IMR-90 (cell line): ENCODE results near the gene NUP42. TPM values are rescaled to one million over a fixed set of nuclear protein-coding genes. Genes with fewer than 3 reads are reported as not detected.
"Not testable (repeated sequence)": the region's sequence is repeated elsewhere in the genome, so short reads cannot be mapped to it uniquely, and the experiment has no call there.

Source experiments
- ATAC-seq: fragments of 200-7000 bp; cut with Tn5 transposase; 2 replicates; pipeline ENCODE4 v1.9.1; 2020; ENCODE audit warnings: low read depth, mild to moderate bottlenecking, moderate library complexity
- BruUV-seq: library from RNA; stranded (reverse); fragments of 400-500 nt; replicated peaks from 2 replicates; lab custom pipeline; 2021; lab: Mats Ljungman, UMichigan
- CTCF ChIA-PET: fragments of 300-600 bp; formaldehyde crosslinking; extraction: SDS; loops from one replicate; lab custom pipeline; 2021; ENCODE audit warnings: antibody characterized with exemption; lab: Yijun Ruan, JAX
- POLR2A ChIA-PET: fragments of 300-600 bp; sonication (Branson Sonifier 250); formaldehyde crosslinking; loops from one replicate; lab custom pipeline; 2022; ENCODE audit warnings: antibody characterized with exemption; ENCODE audit not compliant: unreplicated experiment; lab: Charles Lee
- DNase-seq: peaks from one replicate; pipeline ENCODE4 v3.0.0; 2013
- H2AFZ ChIP-seq: replicated peaks from 2 replicates; pipeline ENCODE3; 2013; ENCODE audit warnings: low read length, mild to moderate bottlenecking; ENCODE audit not compliant: poor library complexity
- H2AK5ac ChIP-seq: 2 replicates; pipeline ENCODE4 v1.6.1; 2013; ENCODE audit warnings: low read depth, low read length, inconsistent platforms
- H2AK9ac ChIP-seq: replicated peaks from 2 replicates; pipeline ENCODE3; 2013; ENCODE audit warnings: mild to moderate bottlenecking, low read depth, low read length, moderate library complexity; ENCODE audit not compliant: poor library complexity
- H2BK120ac ChIP-seq: 2 replicates; pipeline ENCODE4 v1.6.1; 2013; ENCODE audit warnings: low read depth, low read length, inconsistent platforms
- H2BK15ac ChIP-seq: 3 replicates; pipeline ENCODE4 v1.6.1; 2013; ENCODE audit warnings: low read depth, low read length, inconsistent platforms
- H2BK20ac ChIP-seq: 2 replicates; pipeline ENCODE4 v1.6.1; 2013; ENCODE audit warnings: low read depth, mild to moderate bottlenecking, inconsistent platforms, low read length, moderate library complexity
- H2BK5ac ChIP-seq: 2 replicates; pipeline ENCODE4 v1.6.1; 2013; ENCODE audit warnings: mild to moderate bottlenecking, low read depth, low read length, inconsistent platforms; ENCODE audit not compliant: poor library complexity, severe bottlenecking
- H3K14ac ChIP-seq: replicated peaks from 2 replicates; pipeline ENCODE4 v1.6.1; 2013; ENCODE audit warnings: low read depth, low read length, inconsistent platforms
- H3K18ac ChIP-seq: 2 replicates; pipeline ENCODE4 v1.6.1; 2013; ENCODE audit warnings: low read depth, low read length, control low read depth
- H3K23ac ChIP-seq: 2 replicates; pipeline ENCODE4 v1.6.1; 2013; ENCODE audit warnings: low read depth, low read length, inconsistent platforms
- H3K27ac ChIP-seq: 2 replicates; pipeline ENCODE4 v1.5.1; 2013; ENCODE audit warnings: mild to moderate bottlenecking, control low read depth, low read length; ENCODE audit not compliant: insufficient read depth
- H3K27me3 ChIP-seq: 2 replicates; pipeline ENCODE4 v1.6.1; 2013; ENCODE audit warnings: low read length; ENCODE audit not compliant: control insufficient read depth, insufficient read depth
- H3K36me3 ChIP-seq: 2 replicates; pipeline ENCODE4 v1.6.1; 2013; ENCODE audit warnings: low read length, mixed read lengths; ENCODE audit not compliant: control insufficient read depth, insufficient read depth
- H3K4ac ChIP-seq: 2 replicates; pipeline ENCODE4 v1.6.1; 2013; ENCODE audit warnings: low read depth, low read length, inconsistent platforms
- H3K4me1 ChIP-seq: 2 replicates; pipeline ENCODE4 v1.6.1; 2013; ENCODE audit warnings: low read length, mixed read lengths; ENCODE audit not compliant: control insufficient read depth, insufficient read depth
- H3K4me2 ChIP-seq: 2 replicates; pipeline ENCODE4 v1.6.1; 2013; ENCODE audit warnings: low read depth, mild to moderate bottlenecking, control low read depth, low read length, moderate library complexity
- H3K4me3 ChIP-seq: 2 replicates; pipeline ENCODE4 v1.5.1; 2013; ENCODE audit warnings: low read depth, mild to moderate bottlenecking, control low read depth, low read length, moderate library complexity; ENCODE audit not compliant: insufficient read depth
- H3K56ac ChIP-seq: 2 replicates; pipeline ENCODE4 v1.6.1; 2013; ENCODE audit warnings: low read length, inconsistent platforms; ENCODE audit not compliant: insufficient read depth; ENCODE audit errors: extremely low read depth
- H3K79me1 ChIP-seq, 2 experiments: 2 replicates each; pipeline ENCODE4 v1.6.1; 2013; ENCODE audit warnings: low read length in 2 of 2, inconsistent platforms in 1 of 2, low read depth in 1 of 2
- H3K9ac ChIP-seq: 2 replicates; pipeline ENCODE4 v1.6.1; 2013; ENCODE audit warnings: low read depth, low read length, control low read depth
- H3K9me1 ChIP-seq: 2 replicates; pipeline ENCODE4 v1.6.1; 2013; ENCODE audit warnings: low read length, inconsistent platforms; ENCODE audit not compliant: insufficient read depth
- H3K9me3 ChIP-seq: 2 replicates; pipeline ENCODE4 v1.6.1; 2013; ENCODE audit warnings: low read length; ENCODE audit not compliant: control insufficient read depth, insufficient read depth
- H4K20me1 ChIP-seq: 2 replicates; pipeline ENCODE4 v1.6.1; 2013; ENCODE audit warnings: low read length, inconsistent platforms; ENCODE audit not compliant: insufficient read depth
- H4K5ac ChIP-seq: 2 replicates; pipeline ENCODE4 v1.6.1; 2013; ENCODE audit warnings: mild to moderate bottlenecking, low read depth, low read length, control low read depth
- H4K8ac ChIP-seq, 2 experiments: 2 replicates each; pipeline ENCODE4 v1.6.1; 2013; ENCODE audit warnings: low read depth in 2 of 2, low read length in 2 of 2, control low read depth in 1 of 2, inconsistent platforms in 1 of 2
- H4K91ac ChIP-seq: 2 replicates; pipeline ENCODE4 v1.6.1; 2013; ENCODE audit warnings: low read depth, low read length, inconsistent platforms; ENCODE audit not compliant: insufficient read depth
- BHLHE40 ChIP-seq: fragments of 150-350 bp; IDR thresholded peaks from 2 replicates; pipeline ENCODE4 v1.6.1; 2016; ENCODE audit warnings: mild to moderate bottlenecking, low read depth, low read length
- CHD1 ChIP-seq: IDR thresholded peaks from 2 replicates; pipeline ENCODE4 v1.6.1; 2012; ENCODE audit warnings: low read depth, low read length, improper control_type of control experiment
- ELK1 ChIP-seq: fragments of 150-350 bp; IDR thresholded peaks from 2 replicates; pipeline ENCODE4 v1.6.1; 2016; ENCODE audit warnings: low read depth, mild to moderate bottlenecking, low read length, moderate library complexity, borderline replicate concordance
- MXI1 ChIP-seq: IDR thresholded peaks from 2 replicates; pipeline ENCODE4 v1.6.1; 2012; ENCODE audit warnings: low read depth, mild to moderate bottlenecking, low read length, moderate library complexity, borderline replicate concordance
- NFE2L2 ChIP-seq: fragments of 150-350 bp; IDR thresholded peaks from 2 replicates; pipeline ENCODE4 v1.6.1; 2016; ENCODE audit warnings: low read depth, mild to moderate bottlenecking, low read length
- RAD21 ChIP-seq: IDR thresholded peaks from 2 replicates; pipeline ENCODE4 v1.6.1; 2012; ENCODE audit warnings: low read length, improper control_type of control experiment
- RFX5 ChIP-seq: IDR thresholded peaks from 2 replicates; pipeline ENCODE4 v1.8.0; 2012; ENCODE audit warnings: low read depth, mild to moderate bottlenecking, low read length, moderate library complexity
- WGBS, 2 experiments: methylation state at CpG; one replicate each; pipeline versions ENCODE4 v1.1.5 to v1.1.7; 2013; ENCODE audit warnings: missing lambda C conversion rate in 2 of 2; ENCODE audit not compliant: insufficient read length in 1 of 2; ENCODE audit errors: extremely low coverage in 2 of 2; 5-methylcytosine and 5-hydroxymethylcytosine counted together
- dilution Hi-C: fragments of 300-500 bp; cut with HindIII; formaldehyde crosslinking; loops from one replicate; pipeline ENCODE4 v1.14.3; 2018; ENCODE audit warnings: low sequenced_read_pairs; ENCODE audit not compliant: unreplicated experiment
- in situ Hi-C: fragments of 300-500 bp; cut with MboI; formaldehyde crosslinking; loops from 3 replicates; pipeline ENCODE4 v1.14.3; 2019; ENCODE audit warnings: low sequenced_read_pairs, inconsistent platforms, mixed read lengths
- intact Hi-C: fragments of 100-400 bp; cut with micrococcal nuclease; formaldehyde crosslinking; loops from 2 replicates; pipeline ENCODE4 v1.10.0; 2022
- polyA plus RNA-seq, 3 experiments: library from polyadenylated mRNA; depleted of rRNA; stranded (reverse); fragments of >200 nt; gene quantifications; 2 replicates each; pipeline ENCODE4 v1.2.3, GENCODE V29; 2012; ENCODE audit warnings: low replicate concordance in 1 of 3
- total RNA-seq: library from RNA; depleted of rRNA; stranded (reverse); fragments of >200 nt; gene quantifications from 2 replicates; pipeline ENCODE4 v1.2.3, GENCODE V29; 2012

The NUP42 gene
- total and polyA plus RNA-seq, 2 of the 4 experiments (the other 2 are of a cell fraction) = 17.3 to 22.6 TPM

GRCh38 chr7:23196306-23196705, 14.5 kb downstream of the NUP42 start:
- CTCF ChIA-PET = interaction anchor here (1.6 kb wide), 1 partner anchor 11 kb away, joined by 5 read pairs; no protein-coding TSS in a partner anchor

GRCh38 chr7:23197745-23198144, 15.9 kb downstream of the NUP42 start:
- H3K4me3 ChIP-seq, in situ Hi-C loops: not testable (repeated sequence)
- H3K36me3 ChIP-seq = peaks cover 25% of the 10 kb centered on the region

More at GRCh38 chr7:23196306-23196705, 14.5 kb downstream of the NUP42 start:
- Histone ChIP-seq H3K27me3 (no peaks in the 10 kb centered on the region), H4K8ac (no peak overlapping the region), H2AFZ (no peak overlapping the region), H3K79me1 (peaks cover 0 to under 1% of the 10 kb centered on the region in 2 experiments; a peak in 2 of 4 replicates), H2BK120ac (no peak overlapping the region), H3K4me1 (peaks cover 2% of the 10 kb centered on the region; the same call in 1 of the 2 replicates), H3K27ac (no peak overlapping the region), H3K56ac (no peak overlapping the region), H3K4me2 (no peak overlapping the region), H2BK5ac (no peak overlapping the region), H3K14ac (no peak overlapping the region), H3K4me3 (no peak overlapping the region), H3K9ac (no peak overlapping the region), H4K91ac (no peak overlapping the region), H3K9me3 (no peaks in the 10 kb centered on the region), H2BK15ac (no peak overlapping the region), H3K36me3 (peaks cover 30% of the 10 kb centered on the region), H3K9me1 (no peaks in the 10 kb centered on the region), H2AK5ac (no peak overlapping the region), H3K4ac (no peak overlapping the region), H4K20me1 (no peaks in the 10 kb centered on the region), H2BK20ac (no peak overlapping the region), H3K23ac (no peak overlapping the region), H3K18ac (no peak overlapping the region), H2AK9ac (no peak overlapping the region), H4K5ac (no peak overlapping the region)
- POLR2A ChIA-PET = no interaction called here
- dilution Hi-C loops = no loop called here
- in situ Hi-C loops = no loop called here
- no CpG with 5 or more reads among the region's 5 CpGs for WGBS, 2 experiments
- no TSS peak for BruUV-seq
- DNase-seq (no peak), ATAC-seq (no peak)
- no peak for TF ChIP-seq ELK1
- TF ChIP-seq CHD1 = no peak
- no peak for TF ChIP-seq MXI1
- no peak for TF ChIP-seq BHLHE40
- TF ChIP-seq RAD21 = no peak
- TF ChIP-seq RFX5 = no peak
- TF ChIP-seq NFE2L2 = 0 out of 2 replicates have a peak, but pooled peaks have one; percentile 40
- intact Hi-C loops = no loop called here

More at GRCh38 chr7:23197745-23198144, 15.9 kb downstream of the NUP42 start:
- H3K9me3 ChIP-seq, H2BK5ac ChIP-seq, H2AK9ac ChIP-seq, H2BK120ac ChIP-seq, DNase-seq, H4K91ac ChIP-seq, H3K4ac ChIP-seq, H4K5ac ChIP-seq, H4K8ac ChIP-seq, H4K20me1 ChIP-seq, H3K4me1 ChIP-seq, BruUV-seq, H3K27me3 ChIP-seq, dilution Hi-C loops, CTCF ChIA-PET, H3K9ac ChIP-seq, H3K56ac ChIP-seq, H2BK20ac ChIP-seq, H3K18ac ChIP-seq, H3K79me1 ChIP-seq, H3K4me2 ChIP-seq, H2BK15ac ChIP-seq, H2AFZ ChIP-seq, ATAC-seq, H3K14ac ChIP-seq, H3K23ac ChIP-seq, H3K9me1 ChIP-seq, H2AK5ac ChIP-seq, H3K27ac ChIP-seq, POLR2A ChIA-PET, intact Hi-C loops: not testable (repeated sequence)
- 100% methylated on average over 2 of the region's 5 CpGs; no CpG with 5 or more reads in 1 of the 2 experiments for WGBS, 2 experiments
